Measurements from ENCODE around the gene GPATCH8.
A peak's percentile ranks its signal among the peaks of the same experiment; 100 is the strongest.
"Not testable (repeated sequence)": the region's sequence is repeated elsewhere in the genome, so short reads cannot be mapped to it uniquely, and the experiment has no call there.

The GPATCH8 gene

DNA sequence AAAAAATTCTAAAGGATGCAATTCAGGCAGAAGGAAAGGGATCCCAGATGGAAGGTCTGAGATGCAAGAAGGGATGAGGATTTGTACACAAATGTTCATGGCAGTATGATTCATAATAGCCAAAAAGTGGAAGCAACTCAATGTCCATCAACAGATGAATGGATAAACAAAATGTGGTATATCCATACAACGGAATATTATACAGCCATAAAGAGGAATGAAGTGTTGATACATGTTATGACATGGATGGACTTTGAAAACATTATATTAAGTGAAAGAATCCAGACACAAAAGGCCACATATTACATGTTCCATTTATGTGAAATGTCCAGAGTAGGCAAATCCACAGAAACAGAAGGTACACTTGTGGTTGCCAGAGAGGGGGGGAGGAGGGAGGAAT, 23.9 kb upstream of the GPATCH8 start:
- DNase-seq (ENCODE audit: low spot score) = no peak

GRCh38 chr17:44523672-44523972, 20.4 kb upstream of the GPATCH8 start:
- DNase-seq (ENCODE audit: low spot score) = no peak

DNA sequence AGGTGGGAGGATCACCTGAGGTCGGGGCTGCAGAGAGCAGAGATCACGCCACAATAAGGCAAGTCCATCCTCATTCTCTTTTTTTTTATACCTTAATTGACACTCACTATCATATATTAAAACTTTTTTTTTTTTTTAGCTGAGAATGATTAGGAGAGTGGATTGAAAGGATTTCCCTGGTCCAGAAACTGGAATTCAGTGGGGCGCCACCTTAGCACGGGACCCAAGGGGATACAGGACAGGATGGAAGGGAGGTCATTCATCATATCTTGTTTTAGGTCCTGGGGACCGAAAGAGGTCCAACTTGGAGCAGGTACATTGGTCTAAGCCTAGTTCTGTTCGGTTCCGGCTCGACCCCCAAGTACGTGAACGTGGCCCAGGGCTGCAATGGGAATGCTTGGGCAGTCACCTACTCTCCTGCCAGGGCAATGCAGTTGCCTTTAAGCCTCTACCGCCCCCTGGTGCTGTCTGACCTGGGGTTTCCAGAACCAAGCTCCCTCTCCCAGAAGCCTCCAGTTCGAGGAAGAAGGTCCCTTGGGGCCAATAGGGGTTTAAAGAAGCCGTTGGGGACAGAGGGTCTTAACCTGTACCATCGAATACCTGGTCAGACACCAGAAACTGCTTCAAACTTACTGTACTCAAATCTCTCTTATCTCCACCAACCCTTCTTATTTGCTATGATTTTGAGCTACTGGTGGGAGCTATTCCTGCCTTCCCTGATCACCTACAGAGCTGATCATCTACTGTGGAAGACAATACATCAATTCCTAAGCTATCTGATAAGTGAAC, 19.9 kb upstream of the GPATCH8 start:
- peak; percentile 74 for DNase-seq (ENCODE audit: low spot score)

DNA sequence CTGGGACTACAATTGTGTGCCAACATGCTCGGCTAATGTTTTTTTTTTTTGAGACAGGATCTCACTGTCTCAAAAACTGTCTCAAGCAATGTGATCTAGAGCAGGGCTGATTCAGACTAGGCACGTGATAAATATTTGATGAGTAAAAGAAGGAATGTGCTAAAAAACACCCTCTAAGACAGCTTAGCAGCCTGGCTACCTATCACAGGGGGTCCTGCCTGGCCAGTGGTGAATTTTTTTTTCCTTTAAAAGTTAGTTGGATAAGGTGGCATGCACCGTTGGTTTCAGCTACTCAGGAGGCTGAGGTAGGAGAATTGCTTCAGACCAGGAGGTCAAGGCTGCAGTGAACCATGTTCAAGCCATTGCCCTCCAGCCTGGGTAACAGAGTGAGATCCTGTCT, 14.8 kb upstream of the GPATCH8 start:
- DNase-seq (ENCODE audit: low spot score) = peak; percentile 26

- DNase-seq (ENCODE audit: low spot score) = peak; percentile 80
Observed at GRCh38 chr17:44511241-44512134, 8.3 kb upstream of the GPATCH8 start.

- DNase-seq (ENCODE audit: low spot score) = not testable (repeated sequence)
Observed at GRCh38 chr17:44506939-44507604, 3.9 kb upstream of the GPATCH8 start.

- no peak for DNase-seq (ENCODE audit: low spot score)
Observed at GRCh38 chr17:44502598-44503146, 534 bp downstream of the GPATCH8 start.

DNA sequence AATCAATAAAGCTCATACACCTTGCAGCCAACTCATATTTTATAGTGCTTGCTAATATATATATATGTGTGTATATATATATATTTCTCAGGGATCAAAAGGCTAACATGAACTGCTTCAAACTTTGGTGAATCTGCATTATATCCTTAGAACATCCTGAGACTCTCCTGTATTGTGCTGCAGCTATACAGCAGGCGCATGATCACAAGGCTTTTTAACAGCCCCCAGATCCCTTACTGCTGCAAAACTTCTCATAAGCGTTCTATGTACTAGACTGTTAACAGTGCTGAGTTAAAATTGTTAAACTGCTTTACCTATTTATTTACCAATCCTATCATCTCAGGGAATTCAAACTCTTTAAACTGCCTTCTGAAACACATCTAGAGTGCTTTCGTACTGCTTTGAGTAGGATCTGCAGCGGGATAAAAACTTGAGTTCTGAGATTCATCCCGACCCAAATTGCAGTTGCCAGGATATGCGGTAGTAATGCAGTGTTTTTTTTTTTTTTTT, 1.3 kb downstream of the GPATCH8 start:
- no peak for DNase-seq (ENCODE audit: low spot score)

- DNase-seq (ENCODE audit: low spot score) = no peak
Observed at GRCh38 chr17:44499722-44500121, 3.5 kb downstream of the GPATCH8 start.

GRCh38 chr17:44496815-44497214, 6.4 kb downstream of the GPATCH8 start:
- no peak for DNase-seq (ENCODE audit: low spot score)

DNA sequence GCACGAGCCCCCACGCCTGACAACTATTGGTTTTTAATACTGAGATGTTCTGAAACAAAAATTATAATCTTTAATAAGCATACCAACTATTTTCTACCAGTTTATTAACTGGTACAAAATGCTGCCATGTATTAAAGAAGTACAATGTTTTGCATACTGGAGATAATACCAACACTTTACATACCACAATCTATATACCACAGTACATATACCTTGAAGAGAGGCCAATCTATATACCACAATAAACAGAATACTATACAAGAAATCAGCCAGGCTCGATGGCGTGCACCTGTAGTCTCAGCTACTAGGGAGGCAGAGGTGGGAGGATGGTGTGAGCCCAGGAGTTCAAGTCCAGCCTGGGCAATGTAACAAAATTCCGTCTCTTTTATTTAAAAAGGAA, 9.9 kb downstream of the GPATCH8 start:
- DNase-seq (ENCODE audit: low spot score) = no peak

DNA sequence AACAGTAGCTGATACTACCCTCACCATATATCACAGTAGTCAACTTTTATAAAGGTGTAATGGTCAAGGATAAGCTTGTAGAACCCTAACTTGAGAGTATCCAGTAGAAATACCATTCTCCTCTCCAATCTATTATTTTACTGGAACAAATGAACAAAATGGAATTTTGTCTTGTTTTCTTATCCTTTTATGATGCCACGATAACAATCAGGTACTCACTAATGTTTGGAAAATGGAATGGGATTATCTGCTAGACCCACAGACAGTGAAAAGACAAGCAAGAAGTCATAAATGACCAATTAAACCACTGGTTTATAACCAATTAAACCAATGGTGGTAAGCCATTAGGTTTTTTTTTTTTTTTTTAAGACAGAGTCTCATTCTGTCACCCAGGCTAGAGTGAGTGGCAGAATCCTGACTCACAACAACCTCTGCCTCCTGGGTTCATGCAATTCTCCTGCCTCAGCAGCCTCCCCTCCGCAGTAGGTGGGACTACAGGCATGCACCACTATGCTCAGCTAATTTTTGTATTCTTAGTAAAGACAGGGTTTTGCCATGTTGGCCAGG, 10.4 kb downstream of the GPATCH8 start:
- no peak for DNase-seq (ENCODE audit: low spot score)

GRCh38 chr17:44489581-44489980, 13.6 kb downstream of the GPATCH8 start:
- no peak for DNase-seq (ENCODE audit: low spot score)

DNA sequence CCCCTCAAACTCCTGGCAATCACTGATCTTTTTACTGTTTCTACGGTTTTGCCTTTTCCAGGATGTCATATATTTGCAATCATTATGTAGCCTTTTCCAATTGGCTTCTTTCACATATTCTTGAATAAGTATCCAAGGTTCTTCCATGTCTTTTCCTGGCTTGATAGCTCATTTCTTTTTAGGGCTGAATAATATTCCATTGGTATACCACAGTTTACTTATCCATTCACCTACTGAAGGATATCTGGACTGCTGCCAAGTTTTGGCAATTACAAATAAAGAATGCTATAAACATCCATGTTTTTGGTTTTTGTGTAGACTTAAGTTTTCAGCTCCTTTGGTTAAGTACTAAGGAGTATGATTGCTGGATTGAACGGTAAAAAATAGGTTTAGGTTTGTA, 16.0 kb downstream of the GPATCH8 start:
- DNase-seq (ENCODE audit: low spot score) = no peak

GRCh38 chr17:44473367-44473766, 29.8 kb downstream of the GPATCH8 start:
- no peak for DNase-seq (ENCODE audit: low spot score)

- no peak for DNase-seq (ENCODE audit: low spot score)
Observed at GRCh38 chr17:44469676-44470075, 33.5 kb downstream of the GPATCH8 start.

DNA sequence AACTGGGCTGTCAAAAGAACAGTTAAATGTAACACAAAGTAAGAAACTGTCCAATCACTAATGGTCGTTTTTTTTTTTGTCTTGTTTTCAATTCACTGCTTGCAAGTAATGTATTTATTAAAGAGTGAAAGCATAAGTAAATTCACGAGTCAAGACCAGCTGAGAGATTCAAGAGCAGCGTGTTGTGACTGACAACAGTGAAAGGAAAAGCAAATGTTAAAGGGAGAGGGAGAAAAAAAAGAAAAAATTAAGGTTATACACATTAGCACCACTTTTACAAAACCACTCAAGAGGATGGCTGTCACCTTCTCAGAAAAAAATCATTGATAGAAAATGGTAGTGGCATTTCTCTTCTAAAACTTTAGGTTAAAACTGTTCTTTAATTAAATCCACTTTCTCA, 36.1 kb downstream of the GPATCH8 start:
- no peak for DNase-seq (ENCODE audit: low spot score)

- no peak for DNase-seq (ENCODE audit: low spot score)
Observed at GRCh38 chr17:44466339-44466738, 36.9 kb downstream of the GPATCH8 start.

DNA sequence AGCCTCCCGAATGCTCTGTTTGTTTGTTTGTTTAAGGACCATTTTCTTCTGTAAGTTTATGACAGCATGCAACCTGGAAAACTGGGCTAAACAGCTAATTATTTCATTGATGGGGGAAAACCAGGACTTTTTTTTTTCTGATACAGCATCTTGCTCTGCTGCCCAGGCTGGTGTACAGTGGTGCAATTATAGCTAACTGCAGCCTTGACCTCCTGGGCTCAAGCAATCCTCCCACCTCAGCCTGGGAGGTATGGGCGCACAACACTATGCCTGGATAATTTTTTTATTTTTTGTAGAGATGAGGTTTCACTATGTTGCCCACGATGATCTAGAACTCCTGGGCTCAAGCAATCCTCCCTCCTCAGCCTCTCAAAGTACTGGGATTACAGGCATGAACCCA, 37.3 kb downstream of the GPATCH8 start:
- DNase-seq (ENCODE audit: low spot score) = no peak

DNA sequence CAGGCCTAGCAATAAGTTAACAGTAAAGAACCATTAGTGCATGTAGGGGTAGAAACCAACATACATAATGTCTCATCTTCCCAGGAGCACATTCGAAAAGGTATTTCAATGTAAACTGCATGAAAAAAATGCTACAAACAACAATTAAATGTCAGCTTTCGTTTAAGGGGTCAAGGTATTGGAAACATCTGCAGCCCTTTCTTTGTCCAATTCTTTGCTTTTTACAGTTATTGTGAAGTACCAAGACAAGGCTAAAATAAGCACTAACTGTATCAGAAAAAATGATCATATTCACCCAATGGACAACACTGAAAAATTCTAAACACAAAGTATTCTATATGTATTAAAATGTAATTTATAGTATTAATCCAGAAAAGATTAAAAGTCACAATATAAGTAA, 37.9 kb downstream of the GPATCH8 start:
- no peak for DNase-seq (ENCODE audit: low spot score)

DNA sequence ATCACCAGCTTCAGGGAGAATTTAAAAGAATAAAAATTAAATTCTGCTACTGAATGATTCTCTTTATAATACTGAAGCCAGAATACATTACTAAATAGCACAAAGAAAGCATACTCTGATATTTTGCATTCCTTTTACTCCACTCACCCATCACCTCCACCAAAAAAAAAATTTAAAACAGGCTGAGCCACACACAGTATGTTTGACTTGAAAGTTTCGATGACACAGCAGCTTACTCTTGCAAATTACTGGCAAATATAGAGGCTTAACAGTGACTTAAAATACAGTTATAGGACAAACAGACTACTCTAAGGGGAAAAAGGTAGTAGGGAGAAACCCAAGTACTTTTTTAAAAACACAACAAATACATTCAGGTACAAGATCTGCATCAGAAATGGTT, 39.2 kb downstream of the GPATCH8 start:
- DNase-seq (ENCODE audit: low spot score) = no peak

DNA sequence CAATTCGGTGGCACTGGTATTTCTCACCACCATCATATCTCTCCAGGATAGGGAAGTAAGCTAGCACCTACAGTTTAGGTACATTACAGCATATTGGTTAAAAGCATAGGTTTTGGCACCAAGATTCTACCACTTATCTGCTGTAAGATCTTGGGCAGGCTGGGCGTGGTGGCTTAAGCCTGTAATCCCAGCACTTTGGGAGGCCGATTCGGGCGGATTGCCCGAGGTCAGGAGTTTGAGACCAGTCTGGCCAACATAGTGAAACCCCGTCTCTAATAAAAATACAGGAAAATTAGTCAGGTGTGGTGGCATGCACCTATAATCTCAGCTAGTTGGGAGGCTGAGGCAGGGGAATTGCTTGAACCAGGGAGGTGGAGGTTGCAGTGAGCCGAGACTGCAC, 51.4 kb downstream of the GPATCH8 start:
- DNase-seq (ENCODE audit: low spot score) = no peak

Measured in ecto neural progenitor cell (in vitro differentiated cells).